Mesodermal cell (in vitro differentiated cells): ENCODE results near the gene SETD2.

ENCODE experiments used
- H3K27ac ChIP-seq: 2 replicates; pipeline ENCODE4 v1.7.0; 2013; ENCODE audit warnings: mild to moderate bottlenecking, low read depth, low read length, moderate library complexity; ENCODE audit not compliant: severe bottlenecking
- H3K36me3 ChIP-seq: 2 replicates; pipeline ENCODE4 v1.7.1; 2013; ENCODE audit warnings: mild to moderate bottlenecking, low read length, moderate library complexity; ENCODE audit not compliant: control insufficient read depth, insufficient read depth
- H3K4me1 ChIP-seq: one replicate; pipeline ENCODE4 v1.7.1; 2013; ENCODE audit warnings: mild to moderate bottlenecking, low read length; ENCODE audit not compliant: insufficient read depth, control insufficient read depth, poor library complexity, severe bottlenecking
- H3K4me3 ChIP-seq: 2 replicates; pipeline ENCODE4 v1.7.0; 2013; ENCODE audit warnings: low read length, control low read depth, mild to moderate bottlenecking; ENCODE audit not compliant: insufficient read depth, poor library complexity, severe bottlenecking; ENCODE audit errors: extremely low read depth
- H3K9me3 ChIP-seq: 2 replicates; pipeline ENCODE4 v1.7.1; 2013; ENCODE audit warnings: mild to moderate bottlenecking, low read length, moderate library complexity; ENCODE audit not compliant: control insufficient read depth
- WGBS, 2 experiments: methylation state at CpG; one replicate each; pipeline ENCODE4 v1.1.5; 2013; ENCODE audit warnings: missing lambda C conversion rate in 2 of 2; ENCODE audit not compliant: insufficient coverage in 2 of 2; 5-methylcytosine and 5-hydroxymethylcytosine counted together

The SETD2 gene

DNA sequence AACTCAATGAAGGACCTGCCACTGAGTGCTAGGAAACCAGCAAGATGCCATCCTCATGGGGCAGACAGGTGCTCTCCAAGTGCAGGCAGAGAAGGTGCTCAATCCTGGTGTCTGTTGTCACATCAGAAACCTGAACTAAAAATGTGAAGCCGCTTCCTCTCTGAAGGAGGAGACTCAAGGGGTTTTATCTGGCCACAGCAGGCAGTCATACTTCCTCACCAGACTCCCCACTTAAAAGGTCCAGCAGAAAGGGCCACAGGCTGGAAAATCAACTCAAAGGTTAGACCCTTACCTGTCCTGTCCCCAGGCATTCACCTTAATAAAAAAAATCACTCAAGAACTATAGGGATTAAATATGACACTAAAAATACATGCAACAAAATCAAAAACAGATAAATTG is 192.2 kb downstream of the SETD2 start:
- Histone ChIP-seq H3K27ac (no peak overlapping the region), H3K36me3 (peaks cover 42% of the 10 kb centered on the region), H3K4me1 (peaks cover 11% of the 10 kb centered on the region), H3K4me3 (no peak overlapping the region), H3K9me3 (no peaks in the 10 kb centered on the region)
- WGBS, 2 experiments = 80 to 88% methylated on average over 1 of the region's 1 CpG

DNA sequence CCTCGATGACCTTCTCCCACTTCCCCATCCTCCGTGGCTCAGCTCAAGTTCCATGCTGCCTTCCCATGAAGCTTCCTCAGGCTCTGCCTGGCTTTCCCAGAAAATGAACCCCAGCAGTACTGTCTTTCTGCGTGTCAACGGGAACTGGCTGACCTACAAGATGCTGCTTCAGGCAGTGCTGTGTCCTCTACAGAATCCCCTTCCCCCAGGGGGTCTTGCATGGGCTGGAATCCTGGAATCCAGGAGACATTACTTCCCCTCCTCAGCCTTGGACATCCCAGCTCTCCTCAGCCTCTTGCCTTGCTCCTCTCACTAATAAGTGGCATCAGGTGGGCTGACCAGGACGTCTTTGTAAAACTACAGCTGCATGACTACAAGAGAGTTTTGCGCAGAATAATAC is 192.8 kb downstream of the SETD2 start:
- H3K9me3 ChIP-seq = no peaks in the 10 kb centered on the region
- no peak overlapping the region for H3K27ac ChIP-seq
- peaks cover 11% of the 10 kb centered on the region for H3K4me1 ChIP-seq
- 93 to 95% methylated on average over 5 of the region's 6 CpGs for WGBS, 2 experiments
- H3K36me3 ChIP-seq = peaks cover 47% of the 10 kb centered on the region
- H3K4me3 ChIP-seq = no peak overlapping the region

DNA sequence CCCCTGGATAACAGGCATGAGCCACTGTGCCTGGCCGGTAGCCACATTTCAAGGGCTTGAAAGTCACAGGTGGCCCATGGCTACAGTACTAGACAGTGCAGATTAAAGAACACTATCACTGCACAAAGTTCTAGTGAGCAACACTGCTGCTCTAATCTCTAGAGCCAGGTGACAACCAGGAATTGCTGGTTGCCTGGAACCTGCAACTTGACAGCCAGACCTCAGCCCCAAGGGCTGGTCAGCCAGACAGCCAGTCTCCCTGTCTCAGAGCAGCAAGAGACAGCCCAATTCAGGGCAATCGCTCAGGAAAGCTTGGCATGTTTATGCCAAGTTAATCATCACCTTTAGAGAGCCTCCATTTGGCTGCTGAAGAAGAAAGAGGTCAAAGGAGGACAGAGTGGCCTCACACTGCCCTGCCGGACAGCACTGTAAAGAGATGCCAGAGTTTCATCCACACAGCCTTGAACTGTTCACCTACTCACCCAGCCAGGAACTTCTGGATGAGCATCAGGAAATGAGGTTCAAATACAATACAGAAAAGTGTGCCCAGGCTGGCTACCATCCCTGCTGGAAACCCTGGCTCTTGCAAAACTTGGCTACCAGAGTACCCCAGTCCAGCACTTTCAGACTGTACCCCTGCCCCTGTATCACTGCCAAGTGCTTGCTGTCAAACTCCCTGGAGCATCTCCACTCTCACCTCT is 193.4 kb downstream of the SETD2 start:
- Histone ChIP-seq H3K27ac (no peak overlapping the region), H3K36me3 (peaks cover 54% of the 10 kb centered on the region), H3K4me3 (no peak overlapping the region), H3K4me1 (peaks cover 11% of the 10 kb centered on the region), H3K9me3 (no peaks in the 10 kb centered on the region)
- WGBS, 2 experiments = 92 to 100% methylated on average over 2 of the region's 3 CpGs

DNA sequence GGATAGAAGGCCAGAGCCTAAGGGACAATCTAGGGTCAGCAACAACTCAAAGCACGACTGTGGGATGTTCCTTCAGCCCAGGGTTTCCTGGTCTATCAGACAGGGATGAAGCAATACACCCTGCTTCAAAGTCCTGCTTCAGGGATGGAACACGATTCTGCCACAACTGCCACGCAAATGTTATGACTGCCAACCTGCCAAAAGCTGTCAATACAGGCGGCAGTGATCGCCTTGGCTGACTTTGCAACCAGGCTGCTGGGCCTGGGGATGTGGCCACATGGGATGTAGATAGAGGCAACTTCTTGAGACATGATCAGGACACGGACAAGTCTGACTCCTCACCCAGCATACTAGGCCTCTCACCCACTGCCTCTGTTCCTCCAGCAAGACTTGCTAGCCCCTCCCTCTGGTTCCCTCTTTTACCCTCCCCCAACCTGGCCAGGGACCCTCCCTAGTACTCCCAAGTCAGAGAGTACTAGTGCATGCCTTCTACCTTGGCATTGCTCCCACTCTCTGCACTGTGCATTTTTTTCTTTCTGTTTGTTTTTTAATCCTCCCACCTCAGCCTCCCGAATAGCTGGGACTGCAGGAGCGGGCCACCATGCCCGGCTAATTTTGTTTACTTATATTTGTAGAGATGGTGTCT is 195.0 kb downstream of the SETD2 start:
- peaks cover 11% of the 10 kb centered on the region for H3K4me1 ChIP-seq

DNA sequence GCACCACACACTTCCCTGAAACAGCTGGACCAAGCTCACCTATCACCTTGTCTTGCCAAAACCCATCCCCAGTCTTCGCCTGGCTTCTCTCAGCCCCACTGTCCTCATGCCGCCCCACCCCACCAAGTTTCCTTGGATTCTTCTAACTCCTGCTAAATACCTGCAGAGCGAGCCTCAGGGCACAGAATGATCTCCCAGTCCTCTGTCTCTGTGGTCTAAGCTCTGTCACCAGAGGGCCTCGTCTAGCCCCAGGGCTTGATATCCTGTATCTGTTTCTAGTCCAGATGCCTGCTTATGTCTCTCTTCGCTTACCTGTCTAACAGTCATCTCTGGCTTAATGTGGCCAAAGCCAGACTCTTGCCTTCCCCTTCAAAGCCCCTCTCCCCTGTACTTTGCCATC is 197.1 kb downstream of the SETD2 start:
- Histone ChIP-seq H3K4me3 (no peak overlapping the region), H3K27ac (no peak overlapping the region), H3K9me3 (no peaks in the 10 kb centered on the region), H3K4me1 (peaks cover 7% of the 10 kb centered on the region), H3K36me3 (peaks cover 48% of the 10 kb centered on the region)
- 91 to 94% methylated on average over 5 of the region's 5 CpGs for WGBS, 2 experiments

More for the DNA sequence above, 195.0 kb downstream of the SETD2 start:
- H3K27ac ChIP-seq = no peak overlapping the region
- H3K4me3 ChIP-seq = no peak overlapping the region
- WGBS, 2 experiments = 61 to 76% methylated on average over 5 to 6 of the region's 9 CpGs
- H3K36me3 ChIP-seq = peaks cover 51% of the 10 kb centered on the region
- H3K9me3 ChIP-seq = no peaks in the 10 kb centered on the region
